Neural crest cell (in vitro differentiated cells): ENCODE measurements around the gene NDUFS7. TPM values are rescaled to one million over a fixed set of nuclear protein-coding genes. Genes with fewer than 3 reads are reported as not detected.
"Not testable (repeated sequence)": the region's sequence is repeated elsewhere in the genome, so short reads cannot be mapped to it uniquely, and the experiment has no call there.

Experiments
- DNase-seq: peaks from one replicate; pipeline ENCODE4 v3.0.0; 2021; ENCODE audit warnings: low read depth, mixed read lengths, low spot score
- H3K27ac Mint-ChIP-seq: one replicate; pipeline ENCODE4 v1.8.0; 2021; ENCODE audit warnings: mild to moderate bottlenecking, mixed read lengths; ENCODE audit not compliant: unreplicated experiment
- H3K27me3 Mint-ChIP-seq: 2 replicates; pipeline ENCODE4 v1.8.0; 2021; ENCODE audit warnings: low read depth, mild to moderate bottlenecking, mixed read lengths
- H3K36me3 Mint-ChIP-seq: 2 replicates; pipeline ENCODE4 v1.8.0; 2021; ENCODE audit warnings: low read depth, mild to moderate bottlenecking, mixed read lengths
- H3K4me1 Mint-ChIP-seq: 2 replicates; pipeline ENCODE4 v1.8.0; 2021; ENCODE audit warnings: mixed read lengths
- H3K4me3 Mint-ChIP-seq: one replicate; pipeline ENCODE4 v1.8.0; 2021; ENCODE audit warnings: mild to moderate bottlenecking, mixed read lengths
- H3K9me3 Mint-ChIP-seq: 2 replicates; pipeline ENCODE4 v1.8.0; 2021; ENCODE audit warnings: mixed read lengths
- CTCF ChIP-seq: fragments of 200-600 bp; sonication (generic); conservative IDR thresholded peaks from 2 replicates; pipeline ENCODE4 v1.5.0; 2021; ENCODE audit warnings: antibody characterized with exemption, mild to moderate bottlenecking
- total RNA-seq: library from RNA; stranded (reverse); gene quantifications from 2 replicates; pipeline ENCODE4 v1.2.1, GENCODE V29; 2021

Gene NDUFS7
- total RNA-seq, 1 donor from 2014 or later, result 89.7 TPM

- Mint-ChIP-seq H3K27me3 (peaks cover 5% of the 10 kb centered on the region), H3K4me3 (no peak overlapping the region), H3K36me3 (peaks cover 11% of the 10 kb centered on the region), H3K27ac (no peak overlapping the region), H3K4me1 (peaks cover 12% of the 10 kb centered on the region), H3K9me3 (no peaks in the 10 kb centered on the region)
- DNase-seq, result no peak
- TF ChIP-seq CTCF, result no peak
These were observed 50.9 kb downstream of the NDUFS7 start for GRCh38 chr19:1434577-1435060.

DNA sequence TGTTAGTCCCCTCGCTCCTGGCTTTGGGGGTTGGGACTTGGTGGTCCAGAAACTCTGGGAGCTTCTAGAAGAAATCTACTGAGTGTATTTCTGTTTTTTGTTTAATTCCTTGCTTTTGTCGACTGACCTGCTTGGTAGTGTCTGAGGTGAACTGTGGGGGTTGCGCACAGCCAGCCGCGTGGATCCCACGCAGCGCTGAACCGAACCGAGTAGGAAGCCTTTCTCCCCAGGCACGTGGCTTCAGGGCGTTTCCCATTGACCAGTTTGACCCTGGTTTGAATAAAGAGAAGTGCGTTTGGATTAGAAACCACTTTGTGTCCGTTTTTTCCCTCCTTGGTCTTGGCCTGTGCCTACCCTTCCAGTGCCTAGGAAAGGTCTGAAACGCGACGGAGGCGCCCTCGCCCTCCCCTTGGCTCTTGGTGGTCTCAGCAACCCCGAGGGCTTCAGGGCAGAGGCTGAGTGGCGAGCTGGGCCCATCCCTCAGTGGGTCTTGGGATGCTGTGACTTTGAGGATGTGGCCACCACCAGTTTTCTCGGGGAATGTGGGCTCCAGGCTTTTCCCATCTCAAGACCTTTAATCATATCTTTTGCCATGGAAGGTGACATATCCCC, 51.8 kb downstream of the NDUFS7 start:
- DNase-seq, result no peak
- no peaks in the 10 kb centered on the region for H3K9me3 Mint-ChIP-seq
- TF ChIP-seq CTCF, result no peak
- peak overlapping the region; percentile 94 for H3K27ac Mint-ChIP-seq
- H3K27me3 Mint-ChIP-seq, result peaks cover 5% of the 10 kb centered on the region
- peak overlapping the region; percentile 58 for H3K4me3 Mint-ChIP-seq
- peaks cover 14% of the 10 kb centered on the region for H3K4me1 Mint-ChIP-seq
- H3K36me3 Mint-ChIP-seq, result peaks cover 15% of the 10 kb centered on the region

- H3K4me3 Mint-ChIP-seq, result peak overlapping the region; percentile 98
- no peak overlapping the region for H3K27ac Mint-ChIP-seq
- peaks cover 27% of the 10 kb centered on the region for H3K36me3 Mint-ChIP-seq
- no peak for DNase-seq
- TF ChIP-seq CTCF, result no peak
- H3K9me3 Mint-ChIP-seq, result no peaks in the 10 kb centered on the region
- H3K4me1 Mint-ChIP-seq, result peaks cover 19% of the 10 kb centered on the region
- peaks cover 9% of the 10 kb centered on the region for H3K27me3 Mint-ChIP-seq
These were observed 53.9 kb downstream of the NDUFS7 start for GRCh38 chr19:1437609-1438008.

- Mint-ChIP-seq H3K4me3 (peak within 1 kb of the TSS; percentile 98), H3K9me3 (no peaks in the 10 kb centered on the region), H3K27me3 (peaks cover 12% of the 10 kb centered on the region), H3K4me1 (peaks cover 22% of the 10 kb centered on the region), H3K36me3 (peaks cover 29% of the 10 kb centered on the region), H3K27ac (peak within 1 kb of the TSS; percentile 100)
- DNase-seq, result peak; percentile 95
- peak; percentile 90 for TF ChIP-seq CTCF
These were observed 54.6 kb downstream of the NDUFS7 start, which contains the start of gene RPS15 for GRCh38 chr19:1438035-1438932. Gene RPS15, plus strand, starts transcription at chr19:1438396. Its CDS starts 30 bp downstream, at chr19:1438426.

GRCh38 chr19:1438933-1439354, 55.2 kb downstream of the NDUFS7 start:
- peaks cover 22% of the 10 kb centered on the region for H3K4me1 Mint-ChIP-seq
- peak overlapping the region; percentile 98 for H3K27ac Mint-ChIP-seq
- peak overlapping the region; percentile 98 for H3K4me3 Mint-ChIP-seq
- H3K27me3 Mint-ChIP-seq, result peaks cover 12% of the 10 kb centered on the region
- no peak for TF ChIP-seq CTCF
- H3K36me3 Mint-ChIP-seq, result peaks cover 29% of the 10 kb centered on the region
- H3K9me3 Mint-ChIP-seq, result no peaks in the 10 kb centered on the region
- no peak for DNase-seq

DNA sequence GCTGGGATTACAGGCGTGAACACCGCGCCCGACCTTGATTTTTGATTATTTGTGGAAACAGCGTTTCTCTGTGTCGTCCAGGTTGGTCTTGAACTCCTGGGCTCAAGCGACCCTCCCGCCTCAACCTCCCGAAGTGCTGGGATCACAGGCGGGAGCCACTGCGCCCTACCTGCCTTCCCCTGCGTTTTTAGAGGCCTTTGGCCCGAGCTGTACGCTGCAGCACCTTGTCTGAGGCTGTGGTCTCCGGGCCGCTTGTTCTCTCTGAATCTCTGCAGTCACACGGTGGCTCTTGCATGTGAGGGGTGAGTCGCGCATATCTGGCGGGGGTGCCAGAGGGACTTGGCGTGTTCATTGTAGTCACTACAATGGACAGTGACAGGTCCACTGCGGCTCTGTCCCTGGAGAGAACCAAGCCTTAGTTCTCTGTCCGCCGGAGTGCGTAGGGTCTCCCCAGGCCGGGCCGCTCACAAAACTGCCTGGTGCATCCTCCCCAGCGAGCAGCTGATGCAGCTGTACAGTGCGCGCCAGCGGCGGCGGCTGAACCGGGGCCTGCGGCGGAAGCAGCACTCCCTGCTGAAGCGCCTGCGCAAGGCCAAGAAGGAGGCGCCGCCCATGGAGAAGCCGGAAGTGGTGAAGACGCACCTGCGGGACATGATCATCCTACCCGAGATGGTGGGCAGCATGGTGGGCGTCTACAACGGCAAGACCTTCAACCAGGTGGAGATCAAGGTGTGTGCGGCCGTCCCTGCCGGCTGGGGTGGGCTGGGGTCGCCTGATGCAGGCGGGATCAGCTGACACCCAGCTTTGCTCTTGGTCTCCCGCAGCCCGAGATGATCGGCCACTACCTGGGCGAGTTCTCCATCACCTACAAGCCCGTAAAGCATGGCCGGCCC, 56.1 kb downstream of the NDUFS7 start:
- H3K4me3 Mint-ChIP-seq, result peak overlapping the region; percentile 98
- H3K9me3 Mint-ChIP-seq, DNase-seq: not testable (repeated sequence)
- H3K36me3 Mint-ChIP-seq, result peaks cover 29% of the 10 kb centered on the region
- H3K27ac Mint-ChIP-seq, result peak overlapping the region; percentile 90
- H3K27me3 Mint-ChIP-seq, result peaks cover 18% of the 10 kb centered on the region
- peaks cover 22% of the 10 kb centered on the region for H3K4me1 Mint-ChIP-seq
